ENCODE data around the gene RAPGEF6.

RAPGEF6 gene

GRCh38 chr5:131550606-131551005 lies 84.4 kb downstream of the RAPGEF6 start:
- no peaks in the 10 kb centered on the region for H3K27me3 ChIP-seq (ENCODE audit: control insufficient read depth in 2 of 2, insufficient read depth in 2 of 2, low read length in 2 of 2)
- H3K9me3 ChIP-seq (ENCODE audit: control insufficient read depth in 2 of 2, low read length in 2 of 2) = no peaks in the 10 kb centered on the region
- H3K36me3 ChIP-seq (ENCODE audit: control insufficient read depth in 2 of 2, insufficient read depth in 2 of 2, low read length in 2 of 2) = no peaks in the 10 kb centered on the region
- H3K4me1 ChIP-seq (ENCODE audit: control insufficient read depth in 2 of 2, insufficient read depth in 2 of 2, low read length in 2 of 2) = no peaks in the 10 kb centered on the region
- H3K4me3 ChIP-seq (ENCODE audit: low read length in 2 of 2) = no peak overlapping the region
- no peak overlapping the region for H3K9ac ChIP-seq (ENCODE audit: low read depth in 1 of 2, low read length in 2 of 2)
- no peak overlapping the region for H3K27ac ChIP-seq (ENCODE audit: low read depth in 2 of 2, low read length in 2 of 2)

GRCh38 chr5:131548176-131548575 lies 86.9 kb downstream of the RAPGEF6 start:
- peak overlapping the region in 1 of 2 donors; percentile 53 for H3K4me3 ChIP-seq (ENCODE audit: low read length in 2 of 2)
- H3K27ac ChIP-seq (ENCODE audit: low read depth in 2 of 2, low read length in 2 of 2) = no peak overlapping the region
- no peaks in the 10 kb centered on the region for H3K27me3 ChIP-seq (ENCODE audit: control insufficient read depth in 2 of 2, insufficient read depth in 2 of 2, low read length in 2 of 2)
- H3K36me3 ChIP-seq (ENCODE audit: control insufficient read depth in 2 of 2, insufficient read depth in 2 of 2, low read length in 2 of 2) = no peaks in the 10 kb centered on the region
- no peaks in the 10 kb centered on the region for H3K4me1 ChIP-seq (ENCODE audit: control insufficient read depth in 2 of 2, insufficient read depth in 2 of 2, low read length in 2 of 2)
- no peak overlapping the region for H3K9ac ChIP-seq (ENCODE audit: low read depth in 1 of 2, low read length in 2 of 2)
- no peaks in the 10 kb centered on the region for H3K9me3 ChIP-seq (ENCODE audit: control insufficient read depth in 2 of 2, low read length in 2 of 2)

DNA sequence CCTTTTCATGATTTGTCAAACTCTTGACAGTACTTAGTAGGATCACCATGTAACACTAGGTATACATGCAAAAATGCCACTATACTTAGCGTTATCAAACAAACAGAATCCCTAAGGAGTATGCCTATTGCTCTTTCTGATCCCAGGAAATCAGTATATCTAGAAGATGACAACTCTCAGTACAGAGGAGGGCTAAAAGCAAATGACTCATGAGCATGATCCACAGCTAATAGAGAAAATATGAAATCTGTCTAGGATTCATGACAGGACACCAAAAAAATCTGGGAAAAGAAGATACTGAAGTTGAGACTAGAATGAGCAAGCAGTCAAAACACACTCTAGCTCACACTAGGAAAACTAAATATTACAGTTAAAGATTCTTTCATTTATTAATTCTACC lies 89.2 kb downstream of the RAPGEF6 start:
- no peak overlapping the region for H3K9ac ChIP-seq (ENCODE audit: low read depth in 1 of 2, low read length in 2 of 2)
- no peaks in the 10 kb centered on the region for H3K9me3 ChIP-seq (ENCODE audit: control insufficient read depth in 2 of 2, low read length in 2 of 2)
- H3K27ac ChIP-seq (ENCODE audit: low read depth in 2 of 2, low read length in 2 of 2) = no peak overlapping the region
- H3K36me3 ChIP-seq (ENCODE audit: control insufficient read depth in 2 of 2, insufficient read depth in 2 of 2, low read length in 2 of 2) = peaks cover 0 to 2% of the 10 kb centered on the region in 2 donors
- no peak overlapping the region for H3K4me3 ChIP-seq (ENCODE audit: low read length in 2 of 2)
- H3K27me3 ChIP-seq (ENCODE audit: control insufficient read depth in 2 of 2, insufficient read depth in 2 of 2, low read length in 2 of 2) = no peaks in the 10 kb centered on the region
- H3K4me1 ChIP-seq (ENCODE audit: control insufficient read depth in 2 of 2, insufficient read depth in 2 of 2, low read length in 2 of 2) = no peaks in the 10 kb centered on the region

- H3K9ac ChIP-seq (ENCODE audit: low read depth in 1 of 2, low read length in 2 of 2) = no peak overlapping the region
- H3K9me3 ChIP-seq (ENCODE audit: control insufficient read depth in 2 of 2, low read length in 2 of 2) = no peaks in the 10 kb centered on the region
- H3K27me3 ChIP-seq (ENCODE audit: control insufficient read depth in 2 of 2, insufficient read depth in 2 of 2, low read length in 2 of 2) = no peaks in the 10 kb centered on the region
- no peak overlapping the region for H3K27ac ChIP-seq (ENCODE audit: low read depth in 2 of 2, low read length in 2 of 2)
- peaks cover 0 to 7% of the 10 kb centered on the region in 2 donors for H3K36me3 ChIP-seq (ENCODE audit: control insufficient read depth in 2 of 2, insufficient read depth in 2 of 2, low read length in 2 of 2)
- H3K4me1 ChIP-seq (ENCODE audit: control insufficient read depth in 2 of 2, insufficient read depth in 2 of 2, low read length in 2 of 2) = no peaks in the 10 kb centered on the region
- H3K4me3 ChIP-seq (ENCODE audit: low read length in 2 of 2) = no peak overlapping the region
These were observed 92.3 kb downstream of the RAPGEF6 start for GRCh38 chr5:131542723-131543122.

GRCh38 chr5:131541762-131542161 lies 93.3 kb downstream of the RAPGEF6 start:
- Histone ChIP-seq H3K4me1 (ENCODE audit: control insufficient read depth in 2 of 2, insufficient read depth in 2 of 2, low read length in 2 of 2) (no peaks in the 10 kb centered on the region), H3K9me3 (ENCODE audit: control insufficient read depth in 2 of 2, low read length in 2 of 2) (no peaks in the 10 kb centered on the region), H3K9ac (ENCODE audit: low read depth in 1 of 2, low read length in 2 of 2) (no peak overlapping the region), H3K27ac (ENCODE audit: low read depth in 2 of 2, low read length in 2 of 2) (no peak overlapping the region), H3K27me3 (ENCODE audit: control insufficient read depth in 2 of 2, insufficient read depth in 2 of 2, low read length in 2 of 2) (no peaks in the 10 kb centered on the region), H3K36me3 (ENCODE audit: control insufficient read depth in 2 of 2, insufficient read depth in 2 of 2, low read length in 2 of 2) (peaks cover 0 to 7% of the 10 kb centered on the region in 2 donors), H3K4me3 (ENCODE audit: low read length in 2 of 2) (no peak overlapping the region)

DNA sequence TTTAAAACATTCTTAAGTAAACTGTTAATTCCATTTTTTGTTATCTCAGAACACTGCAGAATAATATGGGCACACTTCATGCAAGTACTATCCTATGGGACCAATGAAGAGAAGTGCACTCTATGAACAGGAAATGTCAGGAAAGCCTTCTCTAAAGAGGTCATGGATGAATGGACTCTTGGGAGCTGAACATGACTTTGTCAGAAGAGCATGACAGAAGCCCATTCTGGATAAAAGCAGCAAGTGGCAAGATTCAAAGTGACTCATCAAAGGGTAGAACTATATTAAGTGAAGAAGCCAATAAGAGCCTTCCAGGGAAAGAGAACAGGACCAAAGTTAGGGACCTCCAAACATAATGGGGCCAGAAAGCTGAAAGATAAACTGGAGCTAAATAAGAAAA lies 94.0 kb downstream of the RAPGEF6 start:
- H3K9ac ChIP-seq (ENCODE audit: low read depth in 1 of 2, low read length in 2 of 2) = no peak overlapping the region
- H3K27ac ChIP-seq (ENCODE audit: low read depth in 2 of 2, low read length in 2 of 2) = no peak overlapping the region

GRCh38 chr5:131539251-131539650 lies 95.8 kb downstream of the RAPGEF6 start:
- no peaks in the 10 kb centered on the region for H3K27me3 ChIP-seq (ENCODE audit: control insufficient read depth in 2 of 2, insufficient read depth in 2 of 2, low read length in 2 of 2)
- H3K27ac ChIP-seq (ENCODE audit: low read depth in 2 of 2, low read length in 2 of 2) = no peak overlapping the region
- peaks cover 0 to 3% of the 10 kb centered on the region in 2 donors for H3K4me1 ChIP-seq (ENCODE audit: control insufficient read depth in 2 of 2, insufficient read depth in 2 of 2, low read length in 2 of 2)
- peaks cover 0 to 7% of the 10 kb centered on the region in 2 donors for H3K36me3 ChIP-seq (ENCODE audit: control insufficient read depth in 2 of 2, insufficient read depth in 2 of 2, low read length in 2 of 2)
- no peaks in the 10 kb centered on the region for H3K9me3 ChIP-seq (ENCODE audit: control insufficient read depth in 2 of 2, low read length in 2 of 2)
- H3K4me3 ChIP-seq (ENCODE audit: low read length in 2 of 2) = no peak overlapping the region
- no peak overlapping the region for H3K9ac ChIP-seq (ENCODE audit: low read depth in 1 of 2, low read length in 2 of 2)

More for the DNA sequence above, 94.0 kb downstream of the RAPGEF6 start:
- Histone ChIP-seq H3K36me3 (ENCODE audit: control insufficient read depth in 2 of 2, insufficient read depth in 2 of 2, low read length in 2 of 2) (peaks cover 0 to 7% of the 10 kb centered on the region in 2 donors), H3K9me3 (ENCODE audit: control insufficient read depth in 2 of 2, low read length in 2 of 2) (no peaks in the 10 kb centered on the region), H3K4me3 (ENCODE audit: low read length in 2 of 2) (no peak overlapping the region), H3K4me1 (ENCODE audit: control insufficient read depth in 2 of 2, insufficient read depth in 2 of 2, low read length in 2 of 2) (peaks cover 0 to 3% of the 10 kb centered on the region in 2 donors), H3K27me3 (ENCODE audit: control insufficient read depth in 2 of 2, insufficient read depth in 2 of 2, low read length in 2 of 2) (no peaks in the 10 kb centered on the region)

GRCh38 chr5:131538177-131538593 lies 96.8 kb downstream of the RAPGEF6 start:
- no peaks in the 10 kb centered on the region for H3K27me3 ChIP-seq (ENCODE audit: control insufficient read depth in 2 of 2, insufficient read depth in 2 of 2, low read length in 2 of 2)
- H3K4me3 ChIP-seq (ENCODE audit: low read length in 2 of 2) = no peak overlapping the region
- H3K4me1 ChIP-seq (ENCODE audit: control insufficient read depth in 2 of 2, insufficient read depth in 2 of 2, low read length in 2 of 2) = peaks cover 0 to 3% of the 10 kb centered on the region in 2 donors
- H3K9ac ChIP-seq (ENCODE audit: low read depth in 1 of 2, low read length in 2 of 2) = no peak overlapping the region
- no peak overlapping the region for H3K27ac ChIP-seq (ENCODE audit: low read depth in 2 of 2, low read length in 2 of 2)
- no peaks in the 10 kb centered on the region for H3K9me3 ChIP-seq (ENCODE audit: control insufficient read depth in 2 of 2, low read length in 2 of 2)
- H3K36me3 ChIP-seq (ENCODE audit: control insufficient read depth in 2 of 2, insufficient read depth in 2 of 2, low read length in 2 of 2) = peaks cover 0 to 7% of the 10 kb centered on the region in 2 donors

DNA sequence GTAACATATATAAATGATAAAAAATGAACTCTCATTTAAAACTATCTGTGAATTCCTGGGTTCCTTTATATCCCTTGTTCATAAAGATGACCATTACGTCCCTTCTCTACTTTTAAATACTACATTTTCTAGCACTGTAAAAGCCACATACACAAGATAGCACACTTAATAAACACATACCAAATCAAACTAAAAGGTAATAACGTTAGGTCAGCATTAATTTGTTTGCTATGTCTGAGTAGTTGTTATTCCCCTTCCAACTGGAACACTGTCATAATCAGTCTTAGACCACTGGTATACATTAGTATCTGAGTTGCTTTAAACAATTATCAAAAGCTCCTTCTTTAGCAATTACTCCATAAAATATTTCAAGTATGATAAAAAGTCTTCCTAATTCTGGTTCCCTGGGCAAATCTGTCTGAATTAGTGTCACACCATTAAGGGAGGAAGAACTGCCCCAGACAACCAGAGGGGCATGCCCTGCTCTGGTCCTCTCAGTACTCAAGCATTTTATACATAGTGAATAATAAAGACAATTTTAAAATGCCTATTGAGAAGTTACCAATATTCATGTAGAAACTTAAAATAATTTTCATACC lies 98.1 kb downstream of the RAPGEF6 start:
- Histone ChIP-seq H3K4me1 (ENCODE audit: control insufficient read depth in 2 of 2, insufficient read depth in 2 of 2, low read length in 2 of 2) (peaks cover 0 to 3% of the 10 kb centered on the region in 2 donors), H3K27me3 (ENCODE audit: control insufficient read depth in 2 of 2, insufficient read depth in 2 of 2, low read length in 2 of 2) (no peaks in the 10 kb centered on the region), H3K27ac (ENCODE audit: low read depth in 2 of 2, low read length in 2 of 2) (no peak overlapping the region), H3K9ac (ENCODE audit: low read depth in 1 of 2, low read length in 2 of 2) (no peak overlapping the region), H3K9me3 (ENCODE audit: control insufficient read depth in 2 of 2, low read length in 2 of 2) (no peaks in the 10 kb centered on the region), H3K4me3 (ENCODE audit: low read length in 2 of 2) (no peak overlapping the region), H3K36me3 (ENCODE audit: control insufficient read depth in 2 of 2, insufficient read depth in 2 of 2, low read length in 2 of 2) (peaks cover 0 to 4% of the 10 kb centered on the region in 2 donors)

DNA sequence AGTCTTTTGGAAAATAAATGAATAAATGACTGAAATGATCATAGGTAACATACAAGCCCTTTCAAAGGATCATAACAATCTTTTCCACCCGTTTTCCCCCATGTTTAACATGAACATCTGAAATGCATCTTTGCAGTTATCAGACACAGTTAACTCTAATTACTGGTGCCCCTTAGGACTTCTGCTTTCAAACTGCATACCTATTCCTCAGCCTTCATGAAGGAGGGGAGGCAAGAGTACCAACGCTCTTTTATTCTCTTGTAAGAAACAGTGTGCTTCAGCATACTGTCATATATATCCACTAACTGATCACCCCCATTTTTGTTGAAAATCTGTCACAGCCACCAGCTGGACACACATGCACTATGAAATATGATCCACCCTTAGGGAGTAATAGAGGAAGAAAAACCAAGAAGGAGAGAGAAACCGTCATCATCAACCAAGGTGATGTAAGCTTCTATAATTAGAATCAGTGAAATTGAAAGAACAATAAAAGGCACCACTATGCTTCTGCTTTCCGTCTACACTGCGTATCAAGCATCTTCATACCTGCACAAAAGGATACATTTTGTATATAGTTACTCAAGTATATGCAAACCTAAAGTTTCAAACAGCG lies 98.7 kb downstream of the RAPGEF6 start:
- Histone ChIP-seq H3K27ac (ENCODE audit: low read depth in 2 of 2, low read length in 2 of 2) (no peak overlapping the region), H3K9ac (ENCODE audit: low read depth in 1 of 2, low read length in 2 of 2) (no peak overlapping the region), H3K27me3 (ENCODE audit: control insufficient read depth in 2 of 2, insufficient read depth in 2 of 2, low read length in 2 of 2) (no peaks in the 10 kb centered on the region), H3K4me3 (ENCODE audit: low read length in 2 of 2) (no peak overlapping the region), H3K4me1 (ENCODE audit: control insufficient read depth in 2 of 2, insufficient read depth in 2 of 2, low read length in 2 of 2) (peaks cover 0 to 3% of the 10 kb centered on the region in 2 donors), H3K9me3 (ENCODE audit: control insufficient read depth in 2 of 2, low read length in 2 of 2) (no peaks in the 10 kb centered on the region), H3K36me3 (ENCODE audit: control insufficient read depth in 2 of 2, insufficient read depth in 2 of 2, low read length in 2 of 2) (peaks cover 0 to 4% of the 10 kb centered on the region in 2 donors)

Data from mucosa of rectum (tissue), 2 donors.